GM13977 (cell line): ENCODE results near the gene SERPINE2.

Source experiments
- DNase-seq: peaks from one replicate; pipeline ENCODE4 v3.0.0; 2012; ENCODE audit warnings: low spot score
- in situ Hi-C: fragments of 300-500 bp; cut with MboI; formaldehyde crosslinking; loops from one replicate; pipeline ENCODE4 v1.12.0; 2022; ENCODE audit warnings: low sequenced_read_pairs, low pct_unique_long_range_greater_than_20kb, mixed read lengths, inconsistent platforms; ENCODE audit not compliant: unreplicated experiment
- TF ChIP-seq, protein P1 (sequence below): IDR thresholded peaks from 2 replicates; pipeline ENCODE4 v1.5.1; 2012; ENCODE audit warnings: mild to moderate bottlenecking, control low read depth; ENCODE audit not compliant: insufficient read depth; ENCODE audit errors: extremely low read depth, missing control alignments

Gene SERPINE2

DNA sequence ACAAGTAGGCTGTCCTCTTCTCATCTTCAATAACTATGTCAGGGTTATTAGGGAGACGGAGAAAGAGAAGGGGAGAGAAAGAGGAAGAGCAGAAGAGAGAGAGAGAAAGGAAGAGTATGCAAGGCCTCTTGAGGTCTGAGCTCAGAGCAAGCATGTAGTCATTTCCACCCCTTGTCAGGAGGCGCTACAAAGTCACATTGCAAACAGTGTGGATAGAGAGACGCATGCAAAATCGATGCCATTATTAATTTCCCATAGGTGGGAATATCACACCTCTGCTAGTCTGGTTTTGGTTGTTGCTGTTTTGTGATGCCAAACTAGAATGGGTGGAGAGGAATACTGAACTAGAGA lies 24.2 kb upstream of the SERPINE2 start:
- in situ Hi-C loops, result no loop called here
- TF ChIP-seq, protein P1, sequence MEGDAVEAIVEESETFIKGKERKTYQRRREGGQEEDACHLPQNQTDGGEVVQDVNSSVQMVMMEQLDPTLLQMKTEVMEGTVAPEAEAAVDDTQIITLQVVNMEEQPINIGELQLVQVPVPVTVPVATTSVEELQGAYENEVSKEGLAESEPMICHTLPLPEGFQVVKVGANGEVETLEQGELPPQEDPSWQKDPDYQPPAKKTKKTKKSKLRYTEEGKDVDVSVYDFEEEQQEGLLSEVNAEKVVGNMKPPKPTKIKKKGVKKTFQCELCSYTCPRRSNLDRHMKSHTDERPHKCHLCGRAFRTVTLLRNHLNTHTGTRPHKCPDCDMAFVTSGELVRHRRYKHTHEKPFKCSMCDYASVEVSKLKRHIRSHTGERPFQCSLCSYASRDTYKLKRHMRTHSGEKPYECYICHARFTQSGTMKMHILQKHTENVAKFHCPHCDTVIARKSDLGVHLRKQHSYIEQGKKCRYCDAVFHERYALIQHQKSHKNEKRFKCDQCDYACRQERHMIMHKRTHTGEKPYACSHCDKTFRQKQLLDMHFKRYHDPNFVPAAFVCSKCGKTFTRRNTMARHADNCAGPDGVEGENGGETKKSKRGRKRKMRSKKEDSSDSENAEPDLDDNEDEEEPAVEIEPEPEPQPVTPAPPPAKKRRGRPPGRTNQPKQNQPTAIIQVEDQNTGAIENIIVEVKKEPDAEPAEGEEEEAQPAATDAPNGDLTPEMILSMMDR, result no peak
- no peak for DNase-seq

DNA sequence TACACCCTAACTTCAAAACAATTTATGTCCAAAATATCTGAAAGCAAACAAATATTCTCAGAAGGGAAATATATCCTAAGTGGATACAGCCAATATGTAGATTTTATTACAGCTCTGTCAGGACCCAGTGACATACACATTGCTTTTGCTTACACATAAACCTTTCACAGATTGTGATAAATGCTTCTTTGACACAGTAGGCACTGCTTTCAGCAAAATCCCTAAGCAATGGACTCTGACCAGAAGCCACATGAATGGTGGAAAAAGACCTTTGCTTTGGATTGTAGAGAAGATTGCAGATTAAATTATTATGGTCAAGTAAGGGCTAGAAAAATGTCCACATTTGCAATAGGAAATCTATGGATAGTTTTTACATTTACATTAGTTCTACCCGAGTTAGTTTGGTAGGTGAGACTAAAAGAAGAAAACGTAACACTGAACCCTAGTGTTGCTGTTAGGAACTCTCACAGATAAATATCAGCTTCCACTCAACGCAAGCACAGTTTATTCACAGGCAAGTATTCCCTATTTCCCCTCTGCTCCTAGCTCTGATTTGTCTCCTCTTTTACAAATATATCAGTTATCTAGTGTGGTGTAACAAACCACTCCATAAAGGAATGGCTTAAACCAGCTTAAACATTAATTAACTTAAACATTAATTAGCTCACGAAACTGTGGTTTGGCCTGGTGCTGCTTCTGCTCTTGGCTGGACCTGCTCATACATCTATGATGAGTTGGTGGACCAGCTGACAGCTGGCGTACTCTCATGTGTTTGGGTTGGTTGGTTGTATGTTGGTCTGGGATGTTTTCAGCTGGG lies 23.6 kb upstream of the SERPINE2 start:
- TF ChIP-seq, protein P1, result no peak
- in situ Hi-C loops, result no loop called here

DNA sequence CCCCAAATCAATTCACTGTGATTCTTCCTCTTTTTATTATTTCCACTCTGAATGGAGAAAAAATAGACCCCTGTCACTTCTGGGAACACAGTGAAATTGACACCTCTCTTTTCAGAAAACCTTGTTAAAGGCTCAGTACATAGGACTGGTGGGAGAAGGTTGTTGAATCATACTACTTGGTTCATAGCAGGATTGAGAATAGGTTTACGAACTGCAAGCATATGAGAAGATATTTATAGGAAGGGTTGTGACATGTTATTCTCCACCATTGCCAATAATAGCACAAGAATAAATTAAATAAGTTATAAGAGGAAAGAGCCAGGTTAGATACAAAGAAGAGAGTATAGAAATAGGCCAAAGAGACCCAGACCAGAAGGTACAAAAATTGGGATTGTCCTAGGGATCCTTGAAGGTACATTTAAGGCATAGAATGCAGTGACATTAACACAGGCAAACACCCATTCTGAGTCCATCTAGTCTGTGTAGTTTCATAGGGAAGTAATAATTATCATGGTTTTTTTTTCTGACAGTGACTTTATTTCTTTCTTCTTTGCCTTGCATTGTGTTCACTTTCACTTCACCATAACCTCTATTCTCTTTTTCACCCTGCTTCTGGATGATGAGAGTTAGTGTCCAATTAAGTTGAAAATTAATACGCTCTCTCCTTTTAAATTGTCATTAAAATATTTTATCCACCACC lies 21.8 kb upstream of the SERPINE2 start:
- TF ChIP-seq, protein P1, result no peak
- in situ Hi-C loops, result no loop called here
- DNase-seq, result no peak

More for the DNA sequence above, 23.6 kb upstream of the SERPINE2 start:
- DNase-seq, result no peak

DNA sequence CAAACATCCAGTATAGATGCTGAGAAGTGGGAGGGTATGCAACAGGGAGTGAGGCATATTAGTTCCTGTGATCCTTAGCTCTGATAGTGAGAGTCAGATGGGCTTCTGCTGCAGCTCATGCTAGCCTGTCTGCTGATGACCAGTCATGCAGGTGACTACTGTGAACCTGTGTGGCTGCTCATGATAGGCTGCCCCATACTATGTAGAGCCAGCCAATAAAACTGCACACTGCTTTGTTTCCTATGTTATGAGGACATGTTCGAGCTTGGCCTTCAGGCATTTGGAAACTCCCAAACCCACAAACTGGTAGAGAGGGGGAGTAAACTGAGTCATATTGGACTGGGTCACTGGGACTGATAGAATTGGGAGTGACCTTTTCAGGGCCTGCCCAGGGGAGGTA lies 20.1 kb upstream of the SERPINE2 start:
- no peak for DNase-seq
- TF ChIP-seq, protein P1, result no peak
- in situ Hi-C loops, result no loop called here

DNA sequence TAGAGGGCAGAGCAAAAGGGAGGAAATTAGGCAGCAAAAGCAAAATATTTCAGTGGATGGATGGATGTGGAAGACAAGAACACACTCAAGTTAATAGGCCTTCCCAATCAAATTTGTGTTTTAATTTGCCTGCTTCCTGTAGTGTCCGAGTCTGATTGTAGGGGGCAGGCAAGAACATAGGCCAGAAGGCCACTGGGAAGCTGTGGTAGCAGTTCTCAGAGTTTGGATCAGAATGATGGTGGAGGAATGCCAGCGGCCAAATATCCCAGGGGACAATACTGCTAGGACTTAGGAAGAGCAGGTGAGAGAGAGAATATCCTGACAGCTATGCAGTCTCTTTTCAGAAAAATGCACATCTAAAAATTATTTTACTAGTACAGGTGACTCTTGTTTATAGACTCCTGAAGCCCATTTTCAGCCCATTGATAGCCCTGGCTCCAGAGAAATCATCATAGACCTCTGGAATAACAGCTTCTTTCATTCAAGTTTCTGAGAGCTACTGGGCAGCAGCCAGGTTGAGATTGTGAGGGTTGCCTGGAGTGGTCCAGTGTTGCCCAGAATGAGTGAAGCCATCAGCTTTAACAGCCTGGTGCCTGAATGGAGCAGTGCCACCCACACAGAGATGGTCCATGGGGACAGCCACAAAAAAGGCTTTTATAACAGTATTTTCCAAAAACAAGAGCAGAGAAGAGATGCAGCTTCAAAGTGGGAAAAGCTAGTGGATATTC lies 19.1 kb upstream of the SERPINE2 start:
- DNase-seq, result no peak
- TF ChIP-seq, protein P1, result no peak
- in situ Hi-C loops, result no loop called here

DNA sequence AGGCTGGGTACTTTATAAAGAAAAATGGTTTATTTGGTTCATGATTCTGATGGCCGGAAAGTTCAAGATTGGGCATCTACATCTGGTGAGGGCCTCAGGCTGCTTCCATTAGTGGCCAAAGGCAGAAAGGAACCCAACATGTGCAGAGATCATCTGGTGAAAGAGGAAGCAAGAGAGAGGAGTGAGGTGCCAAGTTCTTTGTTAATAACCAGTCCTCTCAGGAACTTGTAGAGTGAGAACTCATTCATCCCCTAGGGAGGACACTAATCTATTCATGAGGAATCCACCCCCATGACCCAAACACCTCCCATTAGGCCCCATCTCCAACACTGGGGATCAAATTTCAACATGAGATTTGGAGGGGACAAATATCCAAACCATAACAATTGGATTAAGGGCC lies 17.8 kb upstream of the SERPINE2 start:
- DNase-seq, result no peak
- TF ChIP-seq, protein P1, result no peak
- in situ Hi-C loops, result no loop called here
